HEK293 (cell line): ENCODE results near the gene PDE2A.

Experiments
- CTCF ChIP-seq: fragments of 450-650 bp; formaldehyde crosslinking; IDR thresholded peaks from 2 replicates; pipeline ENCODE4 v1.5.1; 2016; ENCODE audit warnings: missing biosample characterization, missing genetic modification characterization
- KLF9 ChIP-seq: fragments of 450-650 bp; formaldehyde crosslinking; IDR thresholded peaks from 2 replicates; pipeline ENCODE4 v1.5.1; 2016; ENCODE audit warnings: missing biosample characterization, missing genetic modification characterization, low read depth
- WT1 ChIP-seq: fragments of 450-650 bp; formaldehyde crosslinking; IDR thresholded peaks from 2 replicates; pipeline ENCODE4 v1.5.1; 2016; ENCODE audit warnings: missing biosample characterization, missing genetic modification characterization
- ZBTB1 ChIP-seq: fragments of 450-650 bp; formaldehyde crosslinking; IDR thresholded peaks from 2 replicates; pipeline ENCODE4 v1.5.1; 2016; ENCODE audit warnings: missing biosample characterization, missing genetic modification characterization
- ZNF112 ChIP-seq: fragments of 450-650 bp; formaldehyde crosslinking; IDR thresholded peaks from 2 replicates; pipeline ENCODE4 v1.5.0; 2017; ENCODE audit warnings: missing biosample characterization, missing genetic modification characterization
- ZNF302 ChIP-seq: fragments of 450-650 bp; formaldehyde crosslinking; IDR thresholded peaks from 2 replicates; pipeline ENCODE4 v1.5.1; 2016; ENCODE audit warnings: missing biosample characterization, missing genetic modification characterization, low read depth
- ZNF433 ChIP-seq: fragments of 450-650 bp; formaldehyde crosslinking; IDR thresholded peaks from 2 replicates; pipeline ENCODE4 v1.5.1; 2016; ENCODE audit warnings: missing biosample characterization, missing genetic modification characterization, low read depth
- ZNF560 ChIP-seq: fragments of 450-650 bp; formaldehyde crosslinking; IDR thresholded peaks from 2 replicates; pipeline ENCODE4 v1.5.1; 2017; ENCODE audit warnings: missing biosample characterization, missing genetic modification characterization, borderline replicate concordance
- ZNF792 ChIP-seq: fragments of 450-650 bp; formaldehyde crosslinking; IDR thresholded peaks from 2 replicates; pipeline ENCODE4 v1.5.1; 2016; ENCODE audit warnings: missing biosample characterization, missing genetic modification characterization
- ZNF830 ChIP-seq: fragments of 450-650 bp; IDR thresholded peaks from 2 replicates; pipeline ENCODE4 v1.5.0; 2018; ENCODE audit warnings: missing biosample characterization, missing genetic modification characterization, low read depth, mild to moderate bottlenecking, moderate library complexity
- TF ChIP-seq, protein P1 (sequence below): fragments of 450-650 bp; formaldehyde crosslinking; IDR thresholded peaks from 2 replicates; pipeline ENCODE4 v1.5.1; 2016; ENCODE audit warnings: missing biosample characterization, missing genetic modification characterization

DNA sequence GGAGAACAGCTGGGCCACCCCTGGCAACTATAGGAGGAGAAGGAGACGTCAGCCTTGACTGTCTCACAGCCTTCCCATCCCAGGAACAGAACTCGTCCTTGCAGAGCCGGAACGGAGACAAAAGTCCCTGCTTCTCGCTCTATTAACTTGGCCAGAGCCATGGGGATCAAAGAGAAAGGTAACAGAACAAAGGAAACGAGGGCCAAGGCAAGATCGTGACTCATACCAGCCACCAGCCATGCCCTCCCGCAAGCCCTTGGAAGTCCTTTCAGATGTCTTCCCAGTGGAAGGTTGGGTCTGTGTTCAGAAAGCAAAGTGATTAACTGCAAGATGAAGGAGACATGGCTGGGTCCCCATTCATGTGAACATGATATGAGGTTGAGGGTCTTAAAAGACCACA lies 64.7 kb downstream of the PDE2A start:
- TF ChIP-seq ZBTB1 (tag by site-specific recombination) (no peak), ZNF830 (no peak), CTCF (no peak), ZNF792 (tag by site-specific recombination) (no peak), ZNF302 (tag by site-specific recombination) (no peak), WT1 (tag by site-specific recombination) (no peak), ZNF433 (tag by site-specific recombination) (no peak), ZNF560 (tag by site-specific recombination) (no peak), KLF9 (no peak), ZNF112 (tag by site-specific recombination) (no peak)
- TF ChIP-seq, protein P1, sequence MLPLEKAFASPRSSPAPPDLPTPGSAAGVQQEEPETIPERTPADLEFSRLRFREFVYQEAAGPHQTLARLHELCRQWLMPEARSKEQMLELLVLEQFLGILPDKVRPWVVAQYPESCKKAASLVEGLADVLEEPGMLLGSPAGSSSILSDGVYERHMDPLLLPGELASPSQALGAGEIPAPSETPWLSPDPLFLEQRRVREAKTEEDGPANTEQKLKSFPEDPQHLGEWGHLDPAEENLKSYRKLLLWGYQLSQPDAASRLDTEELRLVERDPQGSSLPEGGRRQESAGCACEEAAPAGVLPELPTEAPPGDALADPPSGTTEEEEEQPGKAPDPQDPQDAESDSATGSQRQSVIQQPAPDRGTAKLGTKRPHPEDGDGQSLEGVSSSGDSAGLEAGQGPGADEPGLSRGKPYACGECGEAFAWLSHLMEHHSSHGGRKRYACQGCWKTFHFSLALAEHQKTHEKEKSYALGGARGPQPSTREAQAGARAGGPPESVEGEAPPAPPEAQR (tag by site-specific recombination) = no peak
